ENCODE data around the gene SHD. TPM values are rescaled to one million over a fixed set of nuclear protein-coding genes. Genes with fewer than 3 reads are reported as not detected.

Gene SHD
- total and polyA plus RNA-seq, 9 of the 15 experiments (the other 6 are each of a cell fraction or from before 2014, with no cell fraction given): 0.05 to 0.62 (median 0.15) TPM; not detected in 5

DNA sequence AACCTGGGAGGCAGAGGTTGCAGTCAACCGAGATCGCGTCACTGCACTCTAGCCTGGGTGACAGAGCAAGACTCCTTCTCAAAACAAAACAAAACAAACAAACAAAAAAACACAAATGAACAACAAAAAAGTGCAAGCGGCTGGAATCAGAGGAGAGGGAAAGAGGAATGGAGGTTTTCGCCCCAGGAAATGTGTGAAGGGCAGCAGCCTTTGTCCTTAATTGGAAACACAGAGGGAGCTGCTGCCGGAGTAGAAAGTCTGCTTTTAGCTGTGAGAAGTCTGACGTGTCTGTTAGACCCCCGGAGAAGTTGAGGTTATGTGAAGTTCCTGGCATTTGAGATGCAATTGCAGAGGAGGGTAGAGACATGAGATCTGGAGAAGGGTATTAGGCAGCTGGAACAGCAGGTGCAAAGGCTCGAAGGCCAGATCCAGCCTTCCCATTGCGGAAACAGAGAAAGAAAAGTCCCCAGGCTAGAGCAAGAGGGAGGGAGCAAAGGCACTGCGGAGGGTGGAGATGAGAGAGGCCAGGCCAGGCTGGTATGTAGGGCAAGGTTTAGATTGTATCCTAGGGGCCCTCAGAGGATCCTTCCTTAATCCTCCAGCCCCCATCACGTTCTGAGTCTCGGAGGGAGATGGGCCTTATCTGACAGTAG is 22.6 kb downstream of the SHD start:
- in situ Hi-C loops (cut with MboI) (no loop called here), intact Hi-C loops (cut with micrococcal nuclease) (no loop called here)
- CTCF ChIA-PET (ENCODE audit: low intra/inter-chr PET ratio): no interaction called here
- no peaks in the 10 kb centered on the region for H4K20me1 ChIP-seq (replicated peaks; ENCODE audit: control insufficient read depth, insufficient read depth, low read length)
- H3K4me3 ChIP-seq: no peak overlapping the region
- H3K27ac ChIP-seq (ENCODE audit: extremely low read depth, low read depth, low read length): no peak overlapping the region
- ATAC-seq (no peak), DNase-seq (ENCODE audit: extremely low read depth in 1 of 4, low spot score in 3 of 4) (no peak), FAIRE-seq (no peak)
- H3K9me1 ChIP-seq (ENCODE audit: control insufficient read depth, insufficient read depth, low read length): no peaks in the 10 kb centered on the region
- 45% methylated on average over 12 of the region's 13 CpGs for WGBS (ENCODE audit: insufficient coverage, low coverage, missing lambda C conversion rate)
- no peaks in the 10 kb centered on the region for H3K79me2 ChIP-seq (ENCODE audit: control insufficient read depth, insufficient read depth, low read length)
- TF ChIP-seq TFAM (CRISPR knock-in tag; conservative IDR thresholded peaks at IDR 0.05) (no peak), MCM2 (IDR thresholded peaks at IDR 0.05; ENCODE audit: low read depth) (no peak), KLF16 (IDR thresholded peaks at IDR 0.05) (no peak), ZNF146 (CRISPR knock-in tag; IDR thresholded peaks at IDR 0.05; ENCODE audit: unreplicated experiment) (no peak), PHF8 (IDR thresholded peaks at IDR 0.05; ENCODE audit: borderline replicate concordance, low read length) (no peak), ZFP30 (CRISPR knock-in tag; IDR thresholded peaks at IDR 0.05; ENCODE audit: borderline replicate concordance) (no peak), MTA3 (IDR thresholded peaks at IDR 0.05; ENCODE audit: borderline replicate concordance) (no peak), STAT5B (CRISPR knock-in tag; IDR thresholded peaks at IDR 0.05) (no peak), SIX5 (IDR thresholded peaks at IDR 0.05; ENCODE audit: borderline replicate concordance in 1 of 2, insufficient read depth in 1 of 2, low read depth in 1 of 2, low read length in 2 of 2) (no peak), ELF2 (CRISPR knock-in tag; IDR thresholded peaks at IDR 0.05) (no peak), TAF1 (IDR thresholded peaks at IDR 0.05; ENCODE audit: control insufficient read depth, extremely low read depth, insufficient read depth, low read length, severe bottlenecking) (no peak)
- TF ChIP-seq, protein P1, sequence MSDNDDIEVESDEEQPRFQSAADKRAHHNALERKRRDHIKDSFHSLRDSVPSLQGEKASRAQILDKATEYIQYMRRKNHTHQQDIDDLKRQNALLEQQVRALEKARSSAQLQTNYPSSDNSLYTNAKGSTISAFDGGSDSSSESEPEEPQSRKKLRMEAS (CRISPR knock-in tag; IDR thresholded peaks at IDR 0.05): no peak
- H3K27me3 ChIP-seq (ENCODE audit: control insufficient read depth in 2 of 2, insufficient read depth in 2 of 2, low read length in 2 of 2): peaks cover 0 to 5% of the 10 kb centered on the region in 2 experiments; a peak in 1 of 5 replicates
- H3K9ac ChIP-seq (ENCODE audit: insufficient read depth in 1 of 2, low read depth in 2 of 2, low read length in 2 of 2): no peak overlapping the region; a peak in 1 of 4 replicates
- peak overlapping the region; percentile 37 for H2AFZ ChIP-seq (ENCODE audit: low read depth, low read length)
- POLR2A ChIA-PET: interaction anchor here (0.6 to 1.7 kb wide), 5 partner anchors 8 to 1741 kb away, joined by 3 to 4 read pairs (median 3); partner anchors contain the start of gene STAP2
- no peaks in the 10 kb centered on the region for H3K36me3 ChIP-seq (ENCODE audit: control insufficient read depth, insufficient read depth, low read length)
- H3K9me3 ChIP-seq (replicated peaks; ENCODE audit: control insufficient read depth, insufficient read depth, low read depth, low read length): no peaks in the 10 kb centered on the region
- H3K4me1 ChIP-seq (replicated peaks in 1 of 2; ENCODE audit: control insufficient read depth in 2 of 2, insufficient read depth in 2 of 2, low read length in 2 of 2): peaks cover 7 to 28% of the 10 kb centered on the region in 2 experiments; a peak in 4 of 5 replicates
- H3K4me2 ChIP-seq (ENCODE audit: insufficient read depth, low read length): no peak overlapping the region
- BruUV-seq (replicated peaks): no TSS peak
